Adrenal gland (tissue), 12 donors: ENCODE measurements around the gene XIRP1. TPM values are rescaled to one million over a fixed set of nuclear protein-coding genes. Genes with fewer than 3 reads are reported as not detected.

Experiments
- DNase-seq, 7 donors: peaks; one replicate each; pipeline ENCODE4 v3.0.0-alpha.2; 2019 to 2020
- H3K27ac ChIP-seq, 5 donors: fragments of 200-600 bp; sonication (generic) in 4 of 5; 1 replicate in 3 of 5; 2 replicates in 2 of 5; pipeline versions ENCODE4 v1.5.1 to v1.8.0; 2016 to 2020; ENCODE audit warnings: mild to moderate bottlenecking in 1 of 5
- H3K27me3 ChIP-seq: fragments of 200-600 bp; 2 replicates; pipeline ENCODE4 v1.8.0; 2021
- H3K36me3 ChIP-seq, 2 donors: fragments of 200-600 bp; replicated peaks in 1 of 2; 1 replicate in 1 of 2; 2 replicates in 1 of 2; pipeline versions ENCODE4 v1.5.1 to v1.8.0; 2018 to 2022
- H3K4me1 ChIP-seq, 2 donors: fragments of 200-600 bp; replicated peaks in 1 of 2; 1 replicate in 1 of 2; 2 replicates in 1 of 2; pipeline versions ENCODE4 v1.5.1 to v1.8.0; 2018 to 2021
- H3K4me3 ChIP-seq, 4 donors: fragments of 200-600 bp; sonication (generic) in 3 of 4; one replicate each; pipeline ENCODE4 v1.5.1; 2016 to 2018
- H3K9me3 ChIP-seq, 3 donors: fragments of 200-600 bp; sonication (generic) in 1 of 3; replicated peaks in 1 of 3; 1 replicate in 2 of 3; 2 replicates in 1 of 3; pipeline versions ENCODE4 v1.5.1 to v1.8.0; 2016 to 2021
- CTCF ChIP-seq, 6 experiments: fragments of 450-650 bp in 4 of 6; fragments of 200-600 bp in 2 of 6; sonication (generic) in 1 of 6; IDR thresholded peaks; 1 replicate in 5 of 6; 2 replicates in 1 of 6; pipeline versions ENCODE4 v1.5.1 to v1.8.0; 2016 to 2021; ENCODE audit warnings: antibody characterized with exemption in 6 of 6, mild to moderate bottlenecking in 2 of 6, moderate library complexity in 1 of 6
- POLR2A ChIP-seq, 2 donors: fragments of 450-650 bp; IDR thresholded peaks; one replicate each; pipeline ENCODE4 v1.6.1; 2017; ENCODE audit warnings: antibody characterized with exemption in 2 of 2, mild to moderate bottlenecking in 2 of 2, moderate library complexity in 1 of 2
- WGBS, 4 donors: extraction: QIAGEN DNeasy Blood & Tissue Kit in 2 of 4; methylation state at CpG; one replicate each; pipeline versions ENCODE4 v1.1.5 to v1.1.7; 2013 to 2017; 5-methylcytosine and 5-hydroxymethylcytosine counted together
- intact Hi-C, 2 donors: fragments of 100-400 bp; cut with DNase I; formaldehyde crosslinking; loops; one replicate each; pipeline versions ENCODE4 v1.14.1 to v1.15.0; 2022 to 2023
- polyA plus RNA-seq, 3 donors: library from polyadenylated mRNA; stranded (reverse); fragments of 200-250 nt in 2 of 3; fragments of 350-450 nt in 1 of 3; fragmentation: Illumina TruSeq in 1 of 3; extraction: RNeasy Lipid Tissue Mini Kit (QIAGEN cat#74804) in 1 of 3; gene quantifications; one replicate each; pipeline ENCODE4 v1.2.3, GENCODE V29; 2013 to 2014
- total RNA-seq, 9 donors: library from RNA; depleted of rRNA in 4 of 9; stranded (reverse); fragments of >200 nt in 4 of 9; fragments of 120-200 nt in 1 of 9; fragmentation: NEBNext Ultra II Directional in 1 of 9; extraction: Animal tissue kit (Norgen Biotek cat#: 25700) in 1 of 9; gene quantifications; one replicate each; pipeline versions ENCODE4 v1.1.0 to v1.2.4, GENCODE V29; 2013 to 2023
- donor health status: healthy with polysubstance abuse.
- donor health status: Bipolar disorder and iron deficiency.
- donor health status: DM: yes; HTN: yes; CAD: no.
- donor health status: DM: no; HTN: no; CAD: no.
- donor health status: DM: no; HTN: no; CAD: no.
- donor health status: DM: yes; HTN: yes; CAD: no.

XIRP1 gene
- total and polyA plus RNA-seq, 12 donors, result under 0.01 to 0.48 (median 0.21) TPM; not detected in 6

- Histone ChIP-seq H3K4me3 (no peak overlapping the region), H3K4me1 (peaks cover 2 to 24% of the 10 kb centered on the region in 2 donors), H3K27ac (peak overlapping the region in 2 of 5 donors; percentile 7 to 12), H3K9me3 (no peaks in the 10 kb centered on the region), H3K36me3 (no peaks in the 10 kb centered on the region), H3K27me3 (no peaks in the 10 kb centered on the region)
- TF ChIP-seq CTCF (IDR thresholded peaks at IDR 0.05) (no peak), POLR2A (IDR thresholded peaks at IDR 0.05) (no peak)
- no peak for DNase-seq
- intact Hi-C loops, result loop anchor here (5.0 to 10.0 kb wide), 3 partner anchors 36 to 201 kb away; partner anchors contain the start of gene SLC25A38 (in 1 of the 2)
- 87 to 91% (median 89%) methylated on average over 8 to 12 of the region's 12 CpGs for WGBS, 4 donors
Observed at GRCh38 chr3:39183211-39184080, 8.9 kb downstream of the XIRP1 start.

GRCh38 chr3:39181408-39182335, 10.7 kb downstream of the XIRP1 start:
- intact Hi-C loops, result loop anchor here (5.0 to 10.0 kb wide), 3 partner anchors 34 to 203 kb away; partner anchors contain the start of gene SLC25A38 (in 1 of the 2)
- Histone ChIP-seq H3K27ac (peak overlapping the region in 3 of 5 donors; percentile 31 to 83 (median 82)), H3K27me3 (no peaks in the 10 kb centered on the region), H3K9me3 (no peaks in the 10 kb centered on the region), H3K36me3 (no peaks in the 10 kb centered on the region), H3K4me3 (no peak overlapping the region), H3K4me1 (peaks cover 8 to 33% of the 10 kb centered on the region in 2 donors)
- 64 to 68% (median 66%) methylated on average over 7 of the region's 7 CpGs for WGBS, 4 donors
- TF ChIP-seq CTCF (IDR thresholded peaks at IDR 0.05) (no peak), POLR2A (IDR thresholded peaks at IDR 0.05) (no peak)
- DNase-seq, result no peak

GRCh38 chr3:39180546-39181346, 11.6 kb downstream of the XIRP1 start:
- DNase-seq, result peak; percentile 90 to 96 (median 92)
- TF ChIP-seq POLR2A (IDR thresholded peaks at IDR 0.05), result peak; percentile 32 to 34
- peak in 3 of 6 experiments; percentile 28 to 52 (median 34) for TF ChIP-seq CTCF (IDR thresholded peaks at IDR 0.05)
- Histone ChIP-seq H3K36me3 (no peaks in the 10 kb centered on the region), H3K4me1 (peaks cover 8 to 33% of the 10 kb centered on the region in 2 donors), H3K27ac (peak overlapping the region in 4 of 5 donors; percentile 22 to 83 (median 56)), H3K27me3 (no peaks in the 10 kb centered on the region), H3K4me3 (peak overlapping the region in 2 of 4 donors; percentile 8 to 44), H3K9me3 (no peaks in the 10 kb centered on the region)
- intact Hi-C loops, result loop anchor here (5.0 to 10.0 kb wide), 3 partner anchors 33 to 204 kb away; partner anchors contain the start of gene SLC25A38 (in 1 of the 2)
- WGBS, 4 donors, result 2 to 25% (median 6%) methylated on average over 9 to 64 of the region's 64 CpGs
